ENCODE data around the gene PLCB3. TPM values are rescaled to one million over a fixed set of nuclear protein-coding genes. Genes with fewer than 3 reads are reported as not detected.

The PLCB3 gene
- total and polyA plus RNA-seq, 2 of the 13 experiments (the other 11 are each of a cell fraction or from before 2014, with no cell fraction given) = 7.5 to 13.8 TPM

GRCh38 chr11:64304316-64305072 is 53.2 kb downstream of the PLCB3 start (continued):
- TF ChIP-seq ZNF17 (CRISPR knock-in tag; IDR thresholded peaks at IDR 0.05) (no peak), KDM5A (IDR thresholded peaks at IDR 0.05; ENCODE audit: borderline replicate concordance, low read length) (no peak; the same call in 1 of the 2 replicates), TP53 (CRISPR knock-in tag; conservative IDR thresholded peaks at IDR 0.05) (peak; percentile 79; the same call in 1 of the 2 replicates), MAFK (conservative IDR thresholded peaks at IDR 0.05 in 1 of 2, IDR thresholded peaks at IDR 0.05 in 1 of 2; ENCODE audit: low read length in 2 of 2) (no peak), ZKSCAN8 (CRISPR knock-in tag; IDR thresholded peaks at IDR 0.05; ENCODE audit: borderline replicate concordance) (no peak; the same call in 1 of the 2 replicates), ATF7 (IDR thresholded peaks at IDR 0.05) (no peak), ATF7 (CRISPR knock-in tag; IDR thresholded peaks at IDR 0.05) (no peak), GLI4 (CRISPR knock-in tag; IDR thresholded peaks at IDR 0.05; ENCODE audit: borderline replicate concordance) (no peak), U2AF1 (optimal IDR thresholded peaks at IDR 0.05; ENCODE audit: low read depth, low read length) (no peak), ZNF792 (CRISPR knock-in tag; IDR thresholded peaks at IDR 0.05) (0 out of 2 replicates have a peak, but pooled peaks have one; percentile 15), ZBTB38 (CRISPR knock-in tag; IDR thresholded peaks at IDR 0.05) (no peak), ELF1 (CRISPR knock-in tag; IDR thresholded peaks at IDR 0.05) (peak; percentile 44; the same call in 1 of the 2 replicates), KAT2B (IDR thresholded peaks at IDR 0.05; ENCODE audit: borderline replicate concordance, low read depth, low read length) (no peak), ZNF30 (CRISPR knock-in tag; IDR thresholded peaks at IDR 0.05) (no peak), ZNF510 (CRISPR knock-in tag; IDR thresholded peaks at IDR 0.05; ENCODE audit: low read depth) (no peak), MEF2D (CRISPR knock-in tag; IDR thresholded peaks at IDR 0.05) (peak; percentile 70; the same call in 1 of the 2 replicates), BHLHE40 (IDR thresholded peaks at IDR 0.05; ENCODE audit: low read length) (peak; percentile 69; the same call in 1 of the 2 replicates), ZNF512B (CRISPR knock-in tag; IDR thresholded peaks at IDR 0.05; ENCODE audit: borderline replicate concordance) (no peak), RELA (CRISPR knock-in tag; IDR thresholded peaks at IDR 0.05) (no peak), TBP (CRISPR knock-in tag; IDR thresholded peaks at IDR 0.05) (no peak)
- TF ChIP-seq, protein P1, sequence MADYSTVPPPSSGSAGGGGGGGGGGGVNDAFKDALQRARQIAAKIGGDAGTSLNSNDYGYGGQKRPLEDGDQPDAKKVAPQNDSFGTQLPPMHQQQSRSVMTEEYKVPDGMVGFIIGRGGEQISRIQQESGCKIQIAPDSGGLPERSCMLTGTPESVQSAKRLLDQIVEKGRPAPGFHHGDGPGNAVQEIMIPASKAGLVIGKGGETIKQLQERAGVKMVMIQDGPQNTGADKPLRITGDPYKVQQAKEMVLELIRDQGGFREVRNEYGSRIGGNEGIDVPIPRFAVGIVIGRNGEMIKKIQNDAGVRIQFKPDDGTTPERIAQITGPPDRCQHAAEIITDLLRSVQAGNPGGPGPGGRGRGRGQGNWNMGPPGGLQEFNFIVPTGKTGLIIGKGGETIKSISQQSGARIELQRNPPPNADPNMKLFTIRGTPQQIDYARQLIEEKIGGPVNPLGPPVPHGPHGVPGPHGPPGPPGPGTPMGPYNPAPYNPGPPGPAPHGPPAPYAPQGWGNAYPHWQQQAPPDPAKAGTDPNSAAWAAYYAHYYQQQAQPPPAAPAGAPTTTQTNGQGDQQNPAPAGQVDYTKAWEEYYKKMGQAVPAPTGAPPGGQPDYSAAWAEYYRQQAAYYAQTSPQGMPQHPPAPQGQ (CRISPR knock-in tag; IDR thresholded peaks at IDR 0.05; ENCODE audit: borderline replicate concordance) = 0 out of 2 replicates have a peak, but pooled peaks have one; percentile 48
- TF ChIP-seq, protein P2, sequence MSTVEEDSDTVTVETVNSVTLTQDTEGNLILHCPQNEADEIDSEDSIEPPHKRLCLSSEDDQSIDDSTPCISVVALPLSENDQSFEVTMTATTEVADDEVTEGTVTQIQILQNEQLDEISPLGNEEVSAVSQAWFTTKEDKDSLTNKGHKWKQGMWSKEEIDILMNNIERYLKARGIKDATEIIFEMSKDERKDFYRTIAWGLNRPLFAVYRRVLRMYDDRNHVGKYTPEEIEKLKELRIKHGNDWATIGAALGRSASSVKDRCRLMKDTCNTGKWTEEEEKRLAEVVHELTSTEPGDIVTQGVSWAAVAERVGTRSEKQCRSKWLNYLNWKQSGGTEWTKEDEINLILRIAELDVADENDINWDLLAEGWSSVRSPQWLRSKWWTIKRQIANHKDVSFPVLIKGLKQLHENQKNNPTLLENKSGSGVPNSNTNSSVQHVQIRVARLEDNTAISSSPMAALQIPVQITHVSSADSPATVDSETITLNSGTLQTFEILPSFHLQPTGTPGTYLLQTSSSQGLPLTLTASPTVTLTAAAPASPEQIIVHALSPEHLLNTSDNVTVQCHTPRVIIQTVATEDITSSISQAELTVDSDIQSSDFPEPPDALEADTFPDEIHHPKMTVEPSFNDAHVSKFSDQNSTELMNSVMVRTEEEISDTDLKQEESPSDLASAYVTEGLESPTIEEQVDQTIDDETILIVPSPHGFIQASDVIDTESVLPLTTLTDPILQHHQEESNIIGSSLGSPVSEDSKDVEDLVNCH (CRISPR knock-in tag; IDR thresholded peaks at IDR 0.05) = no peak
